Occipital lobe (tissue), 2 donors: ENCODE data around the gene ACOD1. TPM values are rescaled to one million over a fixed set of nuclear protein-coding genes. Genes with fewer than 3 reads are reported as not detected.
"Not testable (repeated sequence)": the region's sequence is repeated elsewhere in the genome, so short reads cannot be mapped to it uniquely, and the experiment has no call there.

ENCODE experiments used
- DNase-seq: peaks from one replicate; lab custom pipeline; 2025; lab: John Stamatoyannopoulos, UW
- total RNA-seq: library from RNA; depleted of rRNA; stranded (reverse); fragments of >200 nt; gene quantifications from one replicate; pipeline ENCODE4 v1.2.3, GENCODE V29; 2014

The ACOD1 gene
- total RNA-seq, result not detected

GRCh38 chr13:76948149-76948548 lies at the start of gene ACOD1:
TSS of gene ACOD1 (plus strand) at chr13:76948511. CDS start at chr13:76948559, 48 bp downstream.
- DNase-seq, result no peak

GRCh38 chr13:76899066-76899465 lies 49.2 kb upstream of the ACOD1 start:
- not testable (repeated sequence) for DNase-seq

GRCh38 chr13:76903544-76904162 lies 44.7 kb upstream of the ACOD1 start:
- DNase-seq, result no peak

GRCh38 chr13:76904507-76904906 lies 43.8 kb upstream of the ACOD1 start:
- DNase-seq, result no peak

GRCh38 chr13:76912476-76912875 lies 35.8 kb upstream of the ACOD1 start:
- no peak for DNase-seq

- DNase-seq, result no peak
Observed at GRCh38 chr13:76913898-76914297, 34.4 kb upstream of the ACOD1 start.

- DNase-seq, result no peak
Observed at GRCh38 chr13:76917095-76917494, 31.2 kb upstream of the ACOD1 start.

- DNase-seq, result not testable (repeated sequence)
Observed at GRCh38 chr13:76917755-76918481, 30.4 kb upstream of the ACOD1 start.

GRCh38 chr13:76921516-76921915 lies 26.8 kb upstream of the ACOD1 start:
- no peak for DNase-seq

GRCh38 chr13:76925115-76925514 lies 23.2 kb upstream of the ACOD1 start:
- DNase-seq, result no peak

GRCh38 chr13:76927955-76928354 lies 20.4 kb upstream of the ACOD1 start:
- no peak for DNase-seq

GRCh38 chr13:76928456-76928855 lies 19.9 kb upstream of the ACOD1 start:
- DNase-seq, result no peak

GRCh38 chr13:76929320-76929719 lies 19.0 kb upstream of the ACOD1 start:
- DNase-seq, result no peak

GRCh38 chr13:76929851-76930374 lies 18.4 kb upstream of the ACOD1 start:
- no peak for DNase-seq

GRCh38 chr13:76932076-76932475 lies 16.2 kb upstream of the ACOD1 start:
- DNase-seq, result no peak

GRCh38 chr13:76934671-76935070 lies 13.6 kb upstream of the ACOD1 start:
- no peak for DNase-seq

- DNase-seq, result no peak
Observed at GRCh38 chr13:76936763-76937162, 11.5 kb upstream of the ACOD1 start.

- DNase-seq, result no peak
Observed at GRCh38 chr13:76937281-76937820, 11.0 kb upstream of the ACOD1 start.

GRCh38 chr13:76939215-76939614 lies 9.1 kb upstream of the ACOD1 start:
- no peak for DNase-seq

GRCh38 chr13:76942363-76942762 lies 5.9 kb upstream of the ACOD1 start:
- no peak for DNase-seq

GRCh38 chr13:76943646-76944045 lies 4.7 kb upstream of the ACOD1 start:
- no peak for DNase-seq

- DNase-seq, result no peak
Observed at GRCh38 chr13:76944456-76944855, 3.9 kb upstream of the ACOD1 start.

GRCh38 chr13:76950101-76950500 lies 1.8 kb downstream of the ACOD1 start:
- DNase-seq, result no peak
